ENCODE data around the gene COL4A1. TPM values are rescaled to one million over a fixed set of nuclear protein-coding genes. Genes with fewer than 3 reads are reported as not detected.
"Not testable (repeated sequence)": the region's sequence is repeated elsewhere in the genome, so short reads cannot be mapped to it uniquely, and the experiment has no call there.

The COL4A1 gene
- total RNA-seq, 2 donors from 2014 or later: 27.0 to 97.0 TPM

GRCh38 chr13:110114316-110114715 is 192.6 kb downstream of the COL4A1 start:
- no peaks in the 10 kb centered on the region for H3K4me1 ChIP-seq
- no peak for DNase-seq
- H3K27me3 ChIP-seq: no peaks in the 10 kb centered on the region
- intact Hi-C loops (cut with DNase I): no loop called here
- H3K36me3 ChIP-seq: no peaks in the 10 kb centered on the region
- H3K27ac ChIP-seq: no peak overlapping the region
- TF ChIP-seq, protein P1, sequence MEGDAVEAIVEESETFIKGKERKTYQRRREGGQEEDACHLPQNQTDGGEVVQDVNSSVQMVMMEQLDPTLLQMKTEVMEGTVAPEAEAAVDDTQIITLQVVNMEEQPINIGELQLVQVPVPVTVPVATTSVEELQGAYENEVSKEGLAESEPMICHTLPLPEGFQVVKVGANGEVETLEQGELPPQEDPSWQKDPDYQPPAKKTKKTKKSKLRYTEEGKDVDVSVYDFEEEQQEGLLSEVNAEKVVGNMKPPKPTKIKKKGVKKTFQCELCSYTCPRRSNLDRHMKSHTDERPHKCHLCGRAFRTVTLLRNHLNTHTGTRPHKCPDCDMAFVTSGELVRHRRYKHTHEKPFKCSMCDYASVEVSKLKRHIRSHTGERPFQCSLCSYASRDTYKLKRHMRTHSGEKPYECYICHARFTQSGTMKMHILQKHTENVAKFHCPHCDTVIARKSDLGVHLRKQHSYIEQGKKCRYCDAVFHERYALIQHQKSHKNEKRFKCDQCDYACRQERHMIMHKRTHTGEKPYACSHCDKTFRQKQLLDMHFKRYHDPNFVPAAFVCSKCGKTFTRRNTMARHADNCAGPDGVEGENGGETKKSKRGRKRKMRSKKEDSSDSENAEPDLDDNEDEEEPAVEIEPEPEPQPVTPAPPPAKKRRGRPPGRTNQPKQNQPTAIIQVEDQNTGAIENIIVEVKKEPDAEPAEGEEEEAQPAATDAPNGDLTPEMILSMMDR (IDR thresholded peaks at IDR 0.05): no peak
- H3K9me3 ChIP-seq: no peaks in the 10 kb centered on the region
- no peak overlapping the region for H3K4me3 ChIP-seq
- no peak overlapping the region for H3K9ac ChIP-seq (ENCODE audit: low read depth in 2 of 2, low read length in 2 of 2)

- Histone ChIP-seq H3K4me3 (no peak overlapping the region), H3K4me1 (no peaks in the 10 kb centered on the region), H3K9ac (ENCODE audit: low read depth in 2 of 2, low read length in 2 of 2) (peak overlapping the region in 1 of 2 donors; percentile 18), H3K27me3 (no peaks in the 10 kb centered on the region), H3K27ac (no peak overlapping the region), H3K9me3 (no peaks in the 10 kb centered on the region), H3K36me3 (no peaks in the 10 kb centered on the region)
- intact Hi-C loops (cut with DNase I): no loop called here
- TF ChIP-seq, protein P1 (IDR thresholded peaks at IDR 0.05): no peak
- DNase-seq: no peak
Observed at GRCh38 chr13:110113284-110113764, 193.6 kb downstream of the COL4A1 start.

- DNase-seq; H3K27me3 ChIP-seq; H3K9ac ChIP-seq (ENCODE audit: low read depth in 2 of 2, low read length in 2 of 2); H3K9me3 ChIP-seq; H3K27ac ChIP-seq; H3K4me3 ChIP-seq; intact Hi-C loops (cut with DNase I); H3K4me1 ChIP-seq; H3K36me3 ChIP-seq: not testable (repeated sequence)
- TF ChIP-seq, protein P1 (IDR thresholded peaks at IDR 0.05): peak; percentile 22
Observed at GRCh38 chr13:110112379-110112778, 194.6 kb downstream of the COL4A1 start.

DNA sequence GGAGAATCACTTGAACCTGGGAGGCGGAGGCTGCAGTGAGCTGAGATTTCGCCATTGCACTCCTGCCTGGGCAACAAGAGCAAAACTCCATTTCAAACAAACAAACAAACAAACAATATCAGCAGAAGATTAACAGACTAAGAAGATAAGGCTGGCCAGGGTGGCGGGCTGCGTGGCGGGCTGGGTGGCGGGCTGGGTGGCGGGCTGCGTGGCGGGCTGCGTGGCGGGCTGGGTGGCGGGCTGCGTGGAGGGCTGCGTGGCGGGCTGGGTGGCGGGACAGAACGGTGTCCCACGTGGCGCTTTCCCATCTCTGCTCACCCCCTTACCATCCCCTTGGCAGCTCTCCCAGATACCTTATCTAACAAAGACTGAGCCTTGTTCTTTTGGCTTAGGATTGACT is 196.2 kb downstream of the COL4A1 start:
- Histone ChIP-seq H3K9ac (ENCODE audit: low read depth in 2 of 2, low read length in 2 of 2) (no peak overlapping the region), H3K36me3 (no peaks in the 10 kb centered on the region), H3K4me1 (no peaks in the 10 kb centered on the region), H3K4me3 (no peak overlapping the region), H3K9me3 (no peaks in the 10 kb centered on the region), H3K27me3 (no peaks in the 10 kb centered on the region), H3K27ac (no peak overlapping the region)
- intact Hi-C loops (cut with DNase I): no loop called here
- no peak for DNase-seq
- TF ChIP-seq, protein P1 (IDR thresholded peaks at IDR 0.05): no peak

DNA sequence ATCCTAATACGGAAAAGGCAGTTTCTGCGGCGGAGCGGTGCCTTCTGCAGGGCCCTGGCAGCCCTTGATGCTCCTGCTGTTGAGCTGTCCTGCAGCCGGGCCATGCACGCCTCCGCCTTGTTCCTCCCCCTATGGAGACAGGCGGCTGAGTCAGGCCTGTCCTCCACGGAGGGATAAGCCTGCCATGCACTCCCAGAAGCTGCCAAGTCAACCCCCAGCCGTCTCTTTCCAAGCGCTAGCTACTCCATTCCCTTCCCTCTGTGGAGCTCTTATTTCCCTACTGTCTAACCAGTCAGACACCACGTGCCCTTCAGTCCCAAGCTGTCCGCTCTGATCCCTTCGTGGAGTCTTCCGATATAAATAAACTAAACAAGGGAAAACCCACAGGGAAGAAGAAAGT is 197.0 kb downstream of the COL4A1 start:
- H3K4me1 ChIP-seq: no peaks in the 10 kb centered on the region
- H3K36me3 ChIP-seq: no peaks in the 10 kb centered on the region
- H3K9me3 ChIP-seq: no peaks in the 10 kb centered on the region
- no peak overlapping the region for H3K27ac ChIP-seq
- TF ChIP-seq, protein P1 (IDR thresholded peaks at IDR 0.05): no peak
- intact Hi-C loops (cut with DNase I): no loop called here
- H3K9ac ChIP-seq (ENCODE audit: low read depth in 2 of 2, low read length in 2 of 2): no peak overlapping the region
- DNase-seq: peak; percentile 34
- no peak overlapping the region for H3K4me3 ChIP-seq
- H3K27me3 ChIP-seq: no peaks in the 10 kb centered on the region

All from colonic mucosa (tissue), 4 donors.